ENCODE results near the gene ELL2.
A peak's percentile ranks its signal among the peaks of the same experiment; 100 is the strongest.

ELL2 gene

DNA sequence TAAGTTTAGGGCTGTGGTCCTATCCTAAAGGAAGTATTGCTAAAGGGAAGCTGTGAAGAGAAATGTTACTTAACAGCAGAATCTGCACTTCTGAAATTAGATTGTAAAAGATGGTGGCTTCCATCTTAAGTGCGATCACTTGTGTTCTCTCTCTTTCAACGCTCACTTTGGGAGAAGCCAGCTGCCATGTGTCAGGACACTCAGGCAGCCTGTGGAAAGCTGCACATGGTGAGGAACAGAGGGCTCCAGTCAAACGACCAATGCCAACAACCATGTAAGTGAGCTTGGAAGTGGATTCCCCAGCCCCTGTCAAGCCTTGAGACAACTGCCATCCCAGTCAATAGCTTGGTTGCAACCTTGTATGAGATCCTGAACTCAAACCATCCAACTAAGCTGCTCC lies 87.4 kb downstream of the ELL2 start:
- no peak for DNase-seq

DNA sequence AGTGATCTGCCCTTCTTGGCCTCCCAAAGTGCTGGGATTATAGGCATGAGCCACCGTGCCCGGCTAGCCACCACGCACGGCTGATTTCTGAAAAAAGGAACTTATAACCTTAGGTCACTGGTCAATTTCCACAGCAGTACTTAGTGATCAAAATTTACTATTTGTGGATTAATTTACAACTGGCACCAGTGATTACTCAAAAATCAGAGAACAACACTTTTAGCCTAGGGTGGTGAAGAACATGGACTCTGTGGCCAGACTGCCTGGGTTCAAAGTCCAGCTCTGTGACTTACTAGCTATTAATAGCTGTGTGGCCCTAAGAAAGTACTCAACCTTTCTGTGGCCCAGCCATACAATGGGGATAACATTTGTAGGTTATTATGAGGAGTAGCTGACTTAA lies 88.3 kb downstream of the ELL2 start:
- DNase-seq: no peak

- no peak for DNase-seq
Observed at GRCh38 chr5:95872346-95873268, 89.0 kb downstream of the ELL2 start.

GRCh38 chr5:95871146-95871806 lies 90.4 kb downstream of the ELL2 start:
- no peak for DNase-seq

DNA sequence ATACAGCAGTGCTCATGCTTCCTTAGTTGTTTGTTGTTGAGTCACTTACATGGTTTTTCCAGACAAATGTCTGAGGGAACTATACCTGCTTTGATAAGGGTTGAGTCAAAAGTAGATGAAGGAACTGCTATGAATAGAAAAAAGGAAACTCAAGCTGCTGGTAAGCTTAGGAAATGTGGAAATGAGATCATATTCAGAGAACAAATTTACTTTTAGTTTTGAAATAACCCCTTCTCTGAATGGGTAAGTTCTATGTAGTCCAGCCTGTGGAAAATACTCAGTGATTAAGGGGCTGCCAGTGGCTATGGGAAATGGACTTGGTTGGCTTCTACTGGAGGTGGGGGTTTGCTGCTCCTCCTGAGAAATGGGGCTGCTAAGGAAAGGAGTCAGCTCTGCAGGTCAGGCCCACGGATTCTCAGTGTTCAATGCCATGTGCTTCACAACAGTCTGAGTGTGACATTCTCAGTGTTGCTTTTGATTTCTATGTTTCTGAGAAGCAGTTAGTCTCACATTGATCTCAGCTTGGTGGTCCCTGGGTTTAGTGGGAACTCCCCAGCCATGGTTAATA lies 91.5 kb downstream of the ELL2 start:
- no peak for DNase-seq

DNA sequence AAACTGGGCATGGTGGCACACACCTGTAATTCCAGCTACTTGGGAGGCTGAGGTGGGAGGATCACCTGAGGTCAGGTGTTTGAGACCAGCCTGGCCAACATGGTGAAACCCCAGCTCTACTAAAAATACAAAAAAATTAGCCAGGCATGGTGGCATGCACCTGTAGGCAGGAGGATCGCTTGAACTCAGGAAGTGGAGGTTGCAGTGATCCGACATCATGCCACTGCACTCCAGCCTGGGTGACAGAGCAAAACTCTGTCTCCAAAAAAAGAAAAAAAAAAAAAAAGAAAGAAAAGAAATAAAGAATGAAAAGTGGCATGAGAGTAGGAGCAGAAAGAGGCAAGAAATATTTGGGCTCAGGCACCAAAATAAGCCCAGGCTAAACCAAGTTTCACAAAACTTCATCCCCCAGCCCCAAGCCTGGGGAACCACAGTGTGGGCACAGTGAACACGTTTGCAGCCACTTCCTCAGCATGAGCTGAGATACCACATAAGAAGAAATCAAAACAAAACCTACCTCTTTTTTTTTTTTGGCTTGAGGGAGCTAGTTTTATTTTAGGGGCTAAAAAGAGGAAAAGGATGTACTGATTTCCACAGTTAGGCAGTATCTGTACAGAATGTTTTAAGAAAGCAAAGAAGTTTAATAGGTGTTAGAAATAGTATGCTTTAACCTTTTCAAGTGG lies 92.3 kb downstream of the ELL2 start:
- DNase-seq: peak; percentile 41

DNA sequence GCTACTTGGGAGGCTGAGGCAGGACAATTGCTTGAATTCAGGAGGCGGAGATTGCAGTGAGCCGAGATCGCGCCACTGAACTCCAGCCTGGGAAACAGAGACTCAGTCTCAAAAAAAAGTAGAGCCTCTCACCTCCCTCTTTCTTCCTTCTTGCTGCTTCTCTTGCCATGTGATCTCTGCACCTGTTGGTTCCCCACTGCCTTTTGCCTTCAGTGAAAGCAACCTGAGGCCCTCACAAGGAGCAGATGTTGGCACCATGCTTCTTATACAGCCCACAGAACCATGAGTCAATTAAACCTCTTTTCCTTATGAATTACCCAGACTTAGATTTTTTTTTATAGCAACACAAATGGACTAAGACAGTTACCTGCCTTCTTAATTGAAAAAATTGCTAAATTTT lies 93.5 kb downstream of the ELL2 start:
- DNase-seq: no peak

DNA sequence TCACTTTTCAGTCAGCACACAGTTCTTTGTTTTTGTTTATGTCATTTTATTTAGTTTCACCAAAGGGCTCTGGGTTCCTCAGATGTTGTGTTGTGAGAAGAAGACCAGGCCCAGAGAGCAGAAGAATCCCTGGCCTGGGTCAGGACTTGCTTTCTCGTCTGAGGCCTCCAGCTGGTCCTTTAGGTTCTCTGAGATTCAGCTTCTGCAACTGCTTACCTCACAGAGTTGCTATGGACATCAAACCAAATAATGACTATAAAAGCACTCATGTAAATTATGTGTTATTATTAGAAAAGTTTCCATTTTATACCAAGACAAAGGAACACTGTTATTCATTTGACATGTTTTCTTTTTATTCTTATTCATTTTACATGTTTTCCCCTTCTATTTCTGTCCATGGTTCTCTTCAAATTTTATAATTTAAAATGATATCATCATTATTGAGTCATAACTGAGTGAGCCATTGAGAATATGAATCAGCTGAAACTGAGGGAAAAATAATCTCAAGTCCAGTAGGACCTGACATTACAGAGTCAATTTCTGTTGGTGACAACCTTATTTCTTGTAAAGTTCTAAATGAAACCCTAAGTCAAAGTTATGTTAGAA lies 95.1 kb downstream of the ELL2 start:
- DNase-seq: no peak

DNA sequence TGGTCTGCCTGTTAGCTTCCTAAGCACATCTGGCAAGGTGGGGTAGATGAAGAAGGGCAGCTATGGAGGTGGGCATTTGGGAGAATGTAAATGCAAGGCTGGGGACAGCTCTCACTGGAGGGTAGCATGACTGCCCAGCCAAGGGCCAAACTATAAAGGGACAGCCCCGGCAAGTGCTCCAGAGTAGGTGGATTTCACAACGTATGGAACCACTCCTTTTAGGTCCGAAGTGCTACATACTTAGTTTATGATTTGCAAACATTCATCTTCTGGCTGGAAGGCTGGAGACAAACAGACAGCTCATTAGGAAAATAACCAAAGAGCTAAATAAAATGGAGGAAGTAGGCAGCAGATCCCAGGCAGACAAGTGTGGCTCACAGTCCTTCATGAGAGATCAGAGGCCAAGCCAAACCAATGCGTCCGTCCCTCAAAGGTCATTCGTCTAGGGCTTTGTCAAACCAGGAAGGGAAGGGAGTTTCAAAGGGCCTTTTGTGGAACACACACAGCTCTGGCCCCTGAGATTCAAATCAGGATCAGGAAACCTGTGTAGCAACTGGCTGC lies 96.6 kb downstream of the ELL2 start:
- no peak for DNase-seq

- no peak for DNase-seq
Observed at GRCh38 chr5:95864456-95864855, 97.2 kb downstream of the ELL2 start.

DNA sequence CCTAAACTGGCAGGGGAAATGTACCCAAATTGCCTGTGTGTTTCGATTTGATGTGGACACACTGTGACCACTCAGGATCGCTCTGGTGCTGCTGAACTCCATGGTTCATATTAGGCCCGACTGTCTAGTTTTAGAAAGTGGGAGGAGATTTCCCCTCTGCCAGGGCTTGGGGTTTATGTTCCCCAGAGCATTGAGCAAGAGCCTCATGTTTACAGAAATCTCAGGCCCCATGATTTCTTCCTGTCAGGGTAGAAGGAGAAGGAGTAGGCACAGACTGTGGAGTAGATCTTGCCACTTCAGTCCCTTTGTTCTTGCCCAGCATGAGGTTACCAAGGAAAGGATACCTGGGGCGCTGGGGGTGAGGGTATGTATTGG lies 98.3 kb downstream of the ELL2 start:
- no peak for DNase-seq

- no peak for DNase-seq
Observed at GRCh38 chr5:95862671-95863382, 98.8 kb downstream of the ELL2 start.

GRCh38 chr5:95861864-95862561 lies 99.6 kb downstream of the ELL2 start:
- no peak for DNase-seq

- no peak for DNase-seq
Observed at GRCh38 chr5:95861221-95861863, 100.3 kb downstream of the ELL2 start.

DNA sequence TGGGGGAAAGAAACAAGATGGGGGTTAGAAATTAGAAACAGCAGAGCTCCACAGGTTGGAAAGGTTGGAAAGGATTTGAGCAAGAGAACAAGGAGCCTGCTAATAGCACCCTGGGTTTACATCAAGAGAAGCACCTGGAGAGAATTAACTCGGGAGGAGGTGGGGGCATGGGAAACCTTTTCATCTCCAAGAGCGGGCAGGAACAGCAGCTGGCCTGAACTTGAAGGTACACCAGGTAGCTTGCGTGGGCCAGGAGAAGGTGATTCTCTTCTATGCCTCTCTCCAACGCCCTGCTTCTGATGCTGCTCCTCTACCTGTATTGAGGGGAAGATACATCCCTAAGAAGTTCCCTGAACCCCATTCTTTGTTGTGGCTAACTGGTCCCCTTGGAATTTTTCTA lies 102.0 kb downstream of the ELL2 start:
- DNase-seq: no peak

DNA sequence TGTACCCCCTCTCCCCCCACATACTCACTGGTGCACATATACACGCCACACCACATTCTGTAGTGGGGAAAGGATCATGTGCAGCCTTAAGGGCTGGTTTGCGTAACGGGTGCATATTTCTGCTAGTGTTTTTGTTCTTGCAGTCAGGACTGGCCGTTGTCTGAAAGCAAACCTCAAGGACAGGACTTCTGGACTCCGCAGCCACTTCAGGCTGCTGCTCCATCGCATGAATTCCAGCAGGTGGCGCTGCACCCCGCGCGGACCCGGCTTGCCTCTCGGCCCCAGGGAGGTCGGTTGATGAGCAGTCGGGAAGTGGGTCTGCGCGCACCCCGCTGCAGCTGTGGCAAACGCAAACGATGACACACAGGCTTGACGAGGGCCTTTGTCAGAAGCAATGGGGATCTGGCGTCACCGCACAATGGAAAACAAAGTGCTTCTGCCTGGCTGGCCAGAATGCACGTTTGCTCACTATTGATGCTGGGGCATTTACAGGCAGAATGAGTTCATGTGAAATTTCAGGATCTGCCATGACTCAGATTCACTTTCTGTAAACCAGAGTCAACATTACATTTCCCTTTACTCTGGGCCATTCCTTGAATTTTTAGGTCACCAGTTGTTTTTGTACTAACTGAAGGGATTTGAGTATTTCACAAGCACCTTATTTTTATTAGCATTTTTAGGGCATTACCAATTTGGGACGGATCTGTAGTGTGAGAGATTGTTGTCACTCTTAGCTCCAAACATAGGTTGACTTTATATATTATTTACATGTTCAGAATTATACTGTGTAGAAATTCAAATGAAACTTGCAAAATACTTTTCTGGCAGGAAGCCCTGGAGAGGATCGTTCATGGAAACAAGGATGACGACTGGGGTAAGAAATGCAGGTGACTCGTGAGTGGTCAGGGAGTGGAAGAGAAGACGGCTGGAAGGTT lies 102.7 kb downstream of the ELL2 start:
- DNase-seq: peak; percentile 88

DNA sequence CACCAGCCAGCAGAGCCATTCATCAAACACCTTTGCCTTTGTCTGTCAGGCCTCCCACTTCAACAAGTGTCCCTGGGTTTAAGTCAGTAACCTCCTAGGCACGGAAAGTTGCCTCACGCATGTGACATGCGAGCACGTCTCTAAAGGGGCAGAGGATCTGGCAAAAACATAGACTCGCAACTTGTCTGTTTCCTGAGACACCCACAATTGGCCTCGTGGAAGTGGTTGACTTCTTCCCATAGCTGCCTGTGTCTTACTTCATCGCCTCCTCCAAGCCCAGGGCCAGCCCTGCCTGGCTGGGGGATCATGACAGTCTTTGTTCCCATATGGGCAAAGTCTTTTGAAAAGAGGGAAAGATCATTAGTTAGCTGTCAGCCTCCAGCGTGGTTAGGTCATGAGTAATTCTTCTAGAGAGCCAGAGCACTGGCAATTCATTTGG lies 103.6 kb downstream of the ELL2 start:
- DNase-seq: no peak

DNA sequence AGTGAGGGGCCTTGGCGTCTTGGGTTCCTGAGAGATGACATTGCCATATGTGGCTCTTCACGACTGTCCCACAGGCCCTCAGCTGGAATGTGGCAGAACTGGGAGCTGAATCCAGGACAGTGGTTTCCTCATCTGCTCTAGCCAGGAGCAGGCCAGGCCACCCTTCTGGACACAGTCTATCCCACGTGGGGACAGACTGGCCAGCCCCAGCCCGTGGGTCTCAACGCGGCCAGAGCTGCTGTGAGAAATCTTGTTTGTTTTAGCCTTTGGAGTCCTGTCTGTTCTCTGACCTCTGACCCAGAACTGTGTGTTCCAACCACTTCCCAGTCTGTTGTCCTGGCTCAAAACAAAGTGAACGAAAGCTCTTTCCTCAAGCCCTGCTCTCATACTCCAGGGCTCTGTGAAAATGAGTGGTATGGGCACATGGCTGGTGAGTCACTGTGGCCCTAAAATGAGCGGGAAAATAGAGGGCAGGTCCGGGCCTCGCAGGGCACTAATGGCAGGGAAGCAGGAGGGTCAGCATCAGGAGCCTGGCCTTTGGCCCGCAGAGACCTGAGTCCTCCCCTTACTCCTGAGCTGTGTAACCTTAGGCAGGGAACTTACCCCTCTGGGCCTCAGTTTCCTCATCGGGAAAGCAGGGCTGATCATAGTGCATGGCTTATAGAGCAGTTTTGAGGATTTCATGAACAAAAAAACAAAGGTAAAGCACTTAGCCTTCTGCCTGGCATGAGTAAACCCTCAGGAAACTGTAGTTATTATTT lies 104.3 kb downstream of the ELL2 start:
- no peak for DNase-seq

GRCh38 chr5:95856501-95856981 lies 105.1 kb downstream of the ELL2 start:
- DNase-seq: no peak
